ENCODE measurements around the gene SBF2. TPM values are rescaled to one million over a fixed set of nuclear protein-coding genes. Genes with fewer than 3 reads are reported as not detected.

SBF2 gene
- total and polyA plus RNA-seq, 2 of the 13 experiments (the other 11 are each of a cell fraction or from before 2014, with no cell fraction given) = 24.0 to 45.8 TPM

GRCh38 chr11:9799886-9800285, 494.1 kb downstream of the SBF2 start:
- WGBS (ENCODE audit: low lambda C conversion rate) = 97% methylated on average over 3 of the region's 3 CpGs
- intact Hi-C loops (cut with micrococcal nuclease; ENCODE audit: unreplicated experiment) (no loop called here), in situ Hi-C loops (cut with HindIII; ENCODE audit: extremely low pct_ligation_motif_present, low pct_unique_long_range_greater_than_20kb) (no loop called here)
- Histone ChIP-seq H3K4me3 (replicated peaks in 1 of 3; ENCODE audit: insufficient read depth in 1 of 3, low read depth in 2 of 3, low read length in 3 of 3) (no peak overlapping the region), H3K9me3 (ENCODE audit: low read length) (no peaks in the 10 kb centered on the region), H4K20me1 (ENCODE audit: insufficient read depth, low read length) (no peaks in the 10 kb centered on the region), H3K36me3 (replicated peaks in 1 of 2; ENCODE audit: control insufficient read depth in 1 of 2, insufficient read depth in 2 of 2, low read length in 2 of 2) (no peaks in the 10 kb centered on the region; a peak in 1 of 5 replicates), H3K27ac (ENCODE audit: extremely low read length, insufficient read depth, low read length) (no peak overlapping the region), H3K9ac (ENCODE audit: insufficient read depth, low read depth, low read length) (no peak overlapping the region), H2AFZ (ENCODE audit: low read length) (no peak overlapping the region), H3K79me2 (ENCODE audit: insufficient read depth, low read length) (no peaks in the 10 kb centered on the region), H3K4me1 (ENCODE audit: insufficient read depth, low read length) (0 out of 2 replicates have a peak, but pooled peaks cover 6% of the 10 kb centered on the region), H3K27me3 (ENCODE audit: control insufficient read depth in 1 of 2, insufficient read depth in 2 of 2, low read length in 2 of 2) (no peaks in the 10 kb centered on the region), H3K4me2 (ENCODE audit: low read depth, low read length) (no peak overlapping the region)
- BruUV-seq (replicated peaks) = no TSS peak
- CTCF ChIA-PET (ENCODE audit: low intra/inter-chr PET ratio, low total read pairs) = no interaction called here
- POLR2A ChIA-PET = no interaction called here
- FAIRE-seq = no peak
- ATAC-seq = no peak
- DNase-seq (ENCODE audit: low spot score) = no peak
- TF ChIP-seq ZBTB20 (CRISPR knock-in tag; IDR thresholded peaks at IDR 0.05; ENCODE audit: borderline replicate concordance, low read depth) (no peak), ZNF691 (CRISPR knock-in tag; IDR thresholded peaks at IDR 0.05; ENCODE audit: borderline replicate concordance, low read depth) (no peak), ZFYVE20 (CRISPR knock-in tag; IDR thresholded peaks at IDR 0.05; ENCODE audit: borderline replicate concordance, low read depth) (no peak), MAZ (IDR thresholded peaks at IDR 0.05; ENCODE audit: borderline replicate concordance, low read depth, low read length) (no peak), MAZ (CRISPR knock-in tag; IDR thresholded peaks at IDR 0.05; ENCODE audit: low read depth) (no peak), ZNF441 (CRISPR knock-in tag; IDR thresholded peaks at IDR 0.05; ENCODE audit: borderline replicate concordance) (no peak), EED (CRISPR knock-in tag; IDR thresholded peaks at IDR 0.05) (no peak), ZNF143 (CRISPR knock-in tag; IDR thresholded peaks at IDR 0.05) (no peak)

- CTCF ChIA-PET (ENCODE audit: low intra/inter-chr PET ratio, low total read pairs) = no interaction called here
- Histone ChIP-seq H3K9me3 (ENCODE audit: low read length) (no peaks in the 10 kb centered on the region), H2AFZ (ENCODE audit: low read length) (no peak overlapping the region), H3K79me2 (ENCODE audit: insufficient read depth, low read length) (no peaks in the 10 kb centered on the region), H3K27ac (ENCODE audit: extremely low read length, insufficient read depth, low read length) (no peak overlapping the region), H3K9ac (ENCODE audit: insufficient read depth, low read depth, low read length) (no peak overlapping the region), H3K4me1 (ENCODE audit: insufficient read depth, low read length) (0 out of 2 replicates have a peak, but pooled peaks cover 1% of the 10 kb centered on the region), H3K27me3 (ENCODE audit: control insufficient read depth in 1 of 2, insufficient read depth in 2 of 2, low read length in 2 of 2) (no peaks in the 10 kb centered on the region), H3K4me3 (replicated peaks in 1 of 3; ENCODE audit: insufficient read depth in 1 of 3, low read depth in 2 of 3, low read length in 3 of 3) (no peak overlapping the region), H3K4me2 (ENCODE audit: low read depth, low read length) (no peak overlapping the region), H3K36me3 (replicated peaks in 1 of 2; ENCODE audit: control insufficient read depth in 1 of 2, insufficient read depth in 2 of 2, low read length in 2 of 2) (peaks cover 2 to 7% of the 10 kb centered on the region in 2 experiments; a peak in 1 of 5 replicates), H4K20me1 (ENCODE audit: insufficient read depth, low read length) (no peaks in the 10 kb centered on the region)
- DNase-seq (ENCODE audit: low spot score) (no peak), FAIRE-seq (no peak), ATAC-seq (no peak)
- TF ChIP-seq ISX (CRISPR knock-in tag; conservative IDR thresholded peaks at IDR 0.05) = no peak
- TF ChIP-seq TSC22D2 (CRISPR knock-in tag; IDR thresholded peaks at IDR 0.05; ENCODE audit: borderline replicate concordance) = no peak
- TF ChIP-seq HMGA1 (CRISPR knock-in tag; conservative IDR thresholded peaks at IDR 0.05) = no peak
- TF ChIP-seq, protein P1, sequence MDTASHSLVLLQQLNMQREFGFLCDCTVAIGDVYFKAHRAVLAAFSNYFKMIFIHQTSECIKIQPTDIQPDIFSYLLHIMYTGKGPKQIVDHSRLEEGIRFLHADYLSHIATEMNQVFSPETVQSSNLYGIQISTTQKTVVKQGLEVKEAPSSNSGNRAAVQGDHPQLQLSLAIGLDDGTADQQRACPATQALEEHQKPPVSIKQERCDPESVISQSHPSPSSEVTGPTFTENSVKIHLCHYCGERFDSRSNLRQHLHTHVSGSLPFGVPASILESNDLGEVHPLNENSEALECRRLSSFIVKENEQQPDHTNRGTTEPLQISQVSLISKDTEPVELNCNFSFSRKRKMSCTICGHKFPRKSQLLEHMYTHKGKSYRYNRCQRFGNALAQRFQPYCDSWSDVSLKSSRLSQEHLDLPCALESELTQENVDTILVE (CRISPR knock-in tag; IDR thresholded peaks at IDR 0.05) = no peak
- no peak for TF ChIP-seq KMT2B (CRISPR knock-in tag; IDR thresholded peaks at IDR 0.05)
- no peak for TF ChIP-seq NCOA2 (CRISPR knock-in tag; IDR thresholded peaks at IDR 0.05)
- TF ChIP-seq WIZ (CRISPR knock-in tag; IDR thresholded peaks at IDR 0.05) = no peak
- POLR2A ChIA-PET = no interaction called here
- in situ Hi-C loops (cut with HindIII; ENCODE audit: extremely low pct_ligation_motif_present, low pct_unique_long_range_greater_than_20kb) (no loop called here), intact Hi-C loops (cut with micrococcal nuclease; ENCODE audit: unreplicated experiment) (no loop called here)
- no TSS peak for BruUV-seq (replicated peaks)
- WGBS (ENCODE audit: low lambda C conversion rate) = 97% methylated on average over 4 of the region's 4 CpGs
These were observed 496.7 kb downstream of the SBF2 start for GRCh38 chr11:9797300-9797699.
